Right renal pelvis (tissue), 4 donors: ENCODE measurements around the gene SHC2. TPM values are rescaled to one million over a fixed set of nuclear protein-coding genes. Genes with fewer than 3 reads are reported as not detected.

Experiments used
- DNase-seq, 4 donors: peaks; one replicate each; pipeline ENCODE4 v3.0.0-alpha.2; 2013; ENCODE audit warnings: low read depth in 4 of 4, low spot score in 3 of 4, missing footprints in 1 of 4
- polyA plus RNA-seq, 4 donors: library from polyadenylated mRNA; unstranded; fragments of 120-200 nt; gene quantifications; one replicate each; pipeline ENCODE4 v1.2.1, GENCODE V29; 2013; ENCODE audit not compliant: insufficient read length in 4 of 4

The SHC2 gene
- polyA plus RNA-seq, 4 donors: 25.1 to 41.9 (median 28.7) TPM

DNA sequence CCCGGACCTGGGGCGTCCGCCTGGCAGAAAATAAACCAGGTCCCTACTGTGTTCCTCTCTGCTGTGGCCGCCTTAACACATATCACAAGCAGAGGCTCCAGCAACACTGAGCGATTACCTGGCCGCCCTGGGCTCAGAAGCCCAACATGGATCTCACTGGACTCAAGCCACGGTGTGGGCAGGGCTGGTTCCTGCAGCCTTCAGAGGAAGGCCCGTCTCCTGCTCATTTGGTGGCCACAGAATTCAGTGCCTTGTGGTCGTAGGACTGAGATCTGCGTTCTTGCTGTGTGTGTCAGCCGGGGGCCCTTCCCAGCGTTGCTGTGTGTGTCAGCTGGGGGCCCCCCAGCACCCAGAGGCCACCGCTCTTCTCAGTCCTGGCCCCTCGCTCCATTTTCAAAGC lies 82.1 kb downstream of the SHC2 start:
- no peak for DNase-seq

DNA sequence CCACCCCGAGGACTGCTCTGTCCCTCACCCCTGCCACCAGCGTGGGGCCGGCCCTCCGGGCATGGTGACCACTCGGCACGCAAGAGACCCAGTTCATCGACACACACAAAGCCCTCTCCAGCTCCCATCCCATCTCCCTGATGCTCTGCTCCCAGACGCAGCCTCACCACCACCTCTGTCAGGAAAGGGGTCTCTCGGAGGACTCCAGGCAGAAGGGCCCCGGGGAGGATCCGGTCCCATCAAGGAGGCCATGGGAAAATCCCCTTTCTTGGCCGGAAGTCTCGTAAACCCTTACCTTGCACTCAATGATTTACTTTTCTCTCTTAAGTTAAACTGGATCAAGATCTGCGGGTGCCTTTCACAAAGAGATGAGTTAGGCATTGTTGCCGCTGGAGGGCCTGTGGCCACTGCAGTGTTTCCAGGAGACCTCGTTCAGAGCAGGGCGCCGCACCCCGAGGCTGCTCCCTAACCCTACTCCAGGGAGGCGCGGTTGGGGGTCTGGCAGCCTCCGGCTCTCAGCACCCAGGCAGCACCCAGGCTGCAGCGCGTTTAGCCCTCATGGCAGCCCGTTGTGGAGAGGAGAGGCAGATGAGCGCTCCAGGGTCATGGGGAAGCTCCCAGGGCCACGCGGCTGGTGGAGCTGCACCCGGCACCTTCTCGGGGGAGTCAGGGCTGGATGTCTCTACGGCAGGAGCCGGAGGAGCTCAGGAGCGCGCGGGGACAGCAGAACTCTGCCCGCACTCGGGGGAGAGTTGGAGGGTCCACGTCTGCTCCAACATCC lies 82.8 kb downstream of the SHC2 start:
- no peak for DNase-seq

DNA sequence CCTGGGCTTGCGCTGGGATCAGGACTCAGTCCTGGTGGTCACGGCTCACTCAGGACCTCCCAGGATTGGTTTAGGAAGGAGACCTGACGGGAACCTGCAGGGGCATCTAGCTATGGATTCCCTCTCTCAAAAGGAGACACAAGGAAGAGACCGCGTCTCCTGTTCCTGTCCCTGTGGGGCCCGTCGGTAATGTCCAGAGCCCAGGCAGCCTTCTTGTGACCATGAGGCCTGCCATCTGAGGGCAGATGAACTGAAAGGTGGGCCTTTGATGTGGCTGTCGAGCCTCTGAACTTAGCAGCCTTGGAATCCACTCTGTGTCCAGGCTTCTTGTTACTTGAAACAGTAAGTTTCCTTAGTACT lies 84.7 kb downstream of the SHC2 start:
- DNase-seq: no peak

DNA sequence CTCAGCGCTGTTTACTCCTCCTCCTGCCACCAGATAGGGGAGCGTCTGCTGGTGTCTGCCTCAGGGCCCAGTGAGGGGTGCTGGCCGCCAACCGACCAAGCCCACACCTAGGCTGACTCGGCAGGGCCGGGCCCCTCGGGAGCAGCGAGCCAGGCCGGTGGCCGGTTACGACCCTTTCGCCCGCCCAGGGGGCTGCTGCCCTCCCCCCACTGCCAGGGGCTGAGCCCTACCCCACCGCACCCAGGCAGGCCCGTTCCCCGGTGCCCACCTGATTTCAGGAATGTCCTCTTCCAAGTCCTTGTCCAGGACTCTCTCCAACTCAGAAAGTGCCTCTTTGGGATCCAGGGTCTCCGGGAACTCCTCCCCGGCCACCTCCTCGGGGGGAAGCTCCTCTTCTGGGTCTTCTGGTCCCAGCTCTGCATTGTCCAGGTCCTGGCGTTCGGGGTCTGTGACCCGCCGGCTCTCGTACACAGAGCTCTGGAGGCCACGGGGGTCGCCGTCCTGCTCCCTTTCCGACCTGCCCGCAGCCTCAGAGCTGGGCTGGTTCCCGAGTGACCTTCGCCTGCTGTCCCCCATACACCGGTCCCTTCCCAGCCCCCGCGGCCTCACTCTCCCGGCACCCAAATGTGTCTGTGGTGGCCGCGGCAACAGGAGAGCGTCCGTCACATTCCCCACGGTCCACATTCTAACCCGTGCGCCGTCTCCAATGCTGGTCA lies 85.3 kb downstream of the SHC2 start:
- no peak for DNase-seq

DNA sequence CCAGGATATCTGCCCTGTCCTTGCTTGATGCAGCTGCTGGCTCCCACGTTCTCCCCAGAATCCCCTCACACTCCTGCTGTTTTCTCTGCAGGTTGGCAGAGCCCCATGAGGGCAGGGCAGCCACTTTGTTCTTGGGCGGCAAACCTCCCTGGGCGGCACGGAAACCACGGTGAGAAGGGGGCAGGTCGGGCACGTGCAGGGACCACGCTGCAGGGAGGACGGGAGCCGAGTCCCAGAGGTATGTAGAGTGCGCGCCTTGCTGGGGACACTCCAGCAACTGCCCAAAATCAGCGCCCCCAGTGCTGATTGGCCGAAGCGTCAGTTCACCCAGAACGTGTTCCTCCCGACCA lies 86.0 kb downstream of the SHC2 start:
- DNase-seq: no peak

DNA sequence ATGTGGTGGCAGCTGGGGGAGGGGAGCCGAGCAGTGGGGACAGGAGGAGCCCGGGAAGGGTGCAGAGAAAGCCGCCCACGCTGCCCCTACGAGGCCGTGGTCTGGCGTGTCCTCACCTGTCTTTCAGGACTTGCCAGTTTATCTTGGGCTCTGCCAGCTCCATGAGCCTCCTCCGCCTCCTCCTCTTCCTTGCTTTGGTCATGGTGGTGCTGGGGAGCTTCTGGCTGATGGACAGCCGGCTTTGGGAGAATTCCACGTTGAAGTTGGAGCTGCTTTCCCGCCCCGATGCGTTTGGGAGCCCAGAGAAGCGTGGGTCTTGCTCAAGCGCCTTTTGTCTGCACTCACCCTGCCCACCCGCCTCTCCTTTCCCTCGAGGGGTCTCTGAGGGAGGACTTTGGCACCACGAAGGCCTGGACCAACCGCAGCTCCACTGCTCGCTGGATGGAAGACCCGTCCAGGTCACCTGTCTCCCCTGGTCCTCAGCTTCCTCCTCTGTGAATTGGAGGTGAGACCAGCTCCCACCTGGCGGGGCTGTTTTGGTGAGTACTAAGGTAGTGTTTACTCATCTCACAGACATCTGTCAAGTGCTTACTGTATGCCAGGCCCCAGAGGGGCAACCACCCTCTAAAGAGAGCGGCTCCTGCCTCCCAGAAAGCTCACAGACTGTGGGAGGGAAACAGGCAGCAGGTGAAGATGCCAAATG lies 86.5 kb downstream of the SHC2 start:
- DNase-seq: no peak

DNA sequence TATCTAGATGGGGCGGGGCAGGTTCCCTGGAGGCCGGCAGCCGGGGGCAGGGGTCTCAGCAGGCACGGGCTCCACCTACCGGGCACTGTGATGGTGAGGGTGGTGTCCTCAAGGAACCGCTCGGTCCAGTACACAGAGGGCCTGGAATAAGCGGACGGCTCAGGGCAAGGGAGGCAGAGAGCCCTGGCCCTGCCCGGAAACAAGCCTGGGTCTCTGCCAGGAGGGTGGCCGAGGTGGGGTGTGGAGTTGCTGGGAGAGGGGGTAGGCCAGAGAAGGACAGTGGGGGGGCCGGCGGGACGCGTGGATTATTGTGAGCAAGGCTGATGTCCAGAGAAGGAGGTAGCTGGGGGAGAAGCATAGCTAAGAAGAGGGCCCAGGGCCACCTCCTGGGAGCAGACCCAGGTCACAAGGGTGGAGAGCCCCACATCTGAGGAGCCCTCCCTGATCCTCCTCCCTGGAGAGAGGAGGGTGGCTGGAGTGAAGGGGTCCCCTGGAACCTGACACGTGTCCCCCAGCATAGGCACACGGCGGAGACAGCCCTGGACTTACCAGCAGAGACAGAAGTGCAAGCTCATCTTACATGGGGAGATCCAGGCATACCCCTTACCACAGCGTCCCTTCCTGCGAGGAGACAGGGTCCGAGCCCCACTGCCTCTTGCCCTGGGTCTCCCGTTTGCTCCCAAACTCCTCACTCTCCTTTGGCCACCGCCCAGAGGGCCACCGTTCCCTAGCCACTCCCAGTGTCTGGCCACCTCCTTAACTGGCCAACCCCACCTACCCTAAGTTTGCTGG lies 87.2 kb downstream of the SHC2 start:
- no peak for DNase-seq

DNA sequence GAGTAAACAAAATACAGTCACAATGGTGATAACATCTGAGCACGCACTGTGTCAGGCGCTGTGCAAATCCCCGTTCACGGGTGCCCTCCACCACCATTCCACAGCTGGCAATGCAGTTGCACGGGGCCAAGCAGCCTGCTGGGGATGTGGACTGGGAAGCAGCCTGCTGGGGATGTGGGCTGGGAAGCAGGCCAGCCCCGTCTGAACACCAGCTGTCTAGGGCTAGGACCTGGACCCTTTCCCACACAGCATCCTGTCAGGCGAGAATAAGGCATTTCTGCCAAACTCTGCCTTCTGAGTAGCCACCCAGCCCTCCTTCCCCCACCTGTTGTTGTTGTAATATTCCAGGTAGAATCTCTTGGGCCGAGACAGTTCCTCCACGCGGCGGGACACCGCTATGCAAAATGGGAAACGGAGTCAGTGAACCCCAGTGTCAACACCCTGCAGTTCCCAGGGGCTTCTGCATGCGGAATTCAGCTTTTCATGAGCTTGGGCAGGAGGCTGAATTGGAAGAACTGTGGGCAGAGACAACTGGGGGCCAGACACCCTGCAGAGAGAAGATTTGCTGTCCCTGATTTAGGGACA lies 88.4 kb downstream of the SHC2 start:
- no peak for DNase-seq

DNA sequence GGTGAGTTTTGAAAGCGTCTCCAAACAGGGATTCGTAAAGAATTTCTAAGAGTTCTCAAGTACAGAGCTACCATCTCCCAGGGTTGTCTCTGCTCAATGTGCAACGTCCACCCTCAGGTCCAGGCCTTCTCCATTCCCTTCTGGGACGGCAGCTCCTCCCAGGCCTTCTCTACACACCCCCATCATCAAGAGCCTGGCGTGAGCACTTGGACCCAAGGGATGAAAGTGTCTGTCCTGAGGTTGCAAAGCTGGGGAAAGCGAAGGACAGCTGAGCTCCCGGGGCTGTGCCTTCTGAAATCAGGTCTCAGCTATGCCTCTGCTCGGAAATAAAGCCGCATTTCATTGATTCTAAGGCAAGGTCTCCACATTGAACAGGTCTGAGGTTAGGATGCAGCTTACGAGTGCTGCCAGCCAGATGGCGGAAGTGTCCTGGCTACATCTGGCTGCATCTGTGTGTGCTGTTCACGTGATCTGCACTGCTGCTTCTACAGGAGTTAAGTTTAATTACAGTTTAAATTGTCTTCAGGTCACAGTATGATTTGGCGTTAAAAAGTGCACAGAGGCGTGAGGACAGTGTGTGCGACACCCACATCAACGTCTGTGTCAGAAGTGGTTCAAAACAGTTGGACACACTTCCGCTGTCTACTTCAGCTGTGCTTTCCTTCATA lies 89.2 kb downstream of the SHC2 start:
- no peak for DNase-seq

DNA sequence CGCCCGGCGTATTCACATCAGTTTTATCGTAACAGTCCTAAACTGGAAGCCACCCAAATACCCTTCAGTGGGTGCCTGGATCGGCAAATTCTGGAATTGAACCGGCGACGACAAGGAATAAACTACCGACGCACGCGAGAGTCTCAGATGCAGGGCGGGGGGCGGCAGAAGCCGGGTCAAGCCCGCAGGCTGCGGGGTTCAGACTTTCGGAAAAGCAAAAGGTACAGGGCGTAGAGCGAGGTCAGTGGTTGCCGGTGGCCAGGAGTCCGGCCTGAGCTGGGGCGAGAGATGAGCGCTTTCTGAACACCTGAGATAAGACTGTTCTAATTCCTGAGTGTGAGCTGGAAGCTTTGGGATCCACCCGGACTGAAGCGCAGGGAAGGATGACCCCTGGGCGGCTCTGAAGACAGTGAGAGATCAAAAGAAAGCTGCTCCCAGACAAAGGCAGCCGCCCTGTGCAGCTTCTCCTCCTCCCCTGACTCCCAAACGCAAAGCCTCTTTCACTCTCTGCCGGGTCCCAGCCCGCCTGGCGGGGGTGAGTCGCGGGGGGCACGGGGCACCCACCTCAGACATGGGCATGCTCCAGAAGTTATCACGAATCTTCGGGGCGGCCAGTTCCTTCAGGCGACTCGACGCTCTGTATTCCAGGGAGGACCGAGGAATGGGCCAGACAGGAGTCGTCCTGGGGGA lies 90.0 kb downstream of the SHC2 start:
- DNase-seq: no peak

DNA sequence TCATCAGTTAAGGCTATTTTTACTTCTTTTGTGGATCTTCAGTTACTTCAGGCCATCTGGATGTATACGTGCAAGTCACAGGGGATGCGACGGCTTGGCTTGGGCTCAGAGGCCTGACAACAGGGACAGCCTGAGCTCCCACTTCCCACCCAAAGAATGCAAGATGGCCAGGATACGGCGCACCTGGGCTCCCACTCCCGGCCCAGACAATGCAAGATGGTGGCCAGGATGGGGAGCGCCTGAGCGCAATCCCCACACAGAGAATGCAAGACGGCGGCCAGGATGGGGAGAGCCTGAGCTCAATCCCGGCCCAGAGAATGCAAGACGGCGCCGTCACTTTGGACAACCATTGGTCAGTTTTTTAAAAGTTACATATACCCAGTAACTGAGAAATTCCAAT lies 91.0 kb downstream of the SHC2 start:
- no peak for DNase-seq

DNA sequence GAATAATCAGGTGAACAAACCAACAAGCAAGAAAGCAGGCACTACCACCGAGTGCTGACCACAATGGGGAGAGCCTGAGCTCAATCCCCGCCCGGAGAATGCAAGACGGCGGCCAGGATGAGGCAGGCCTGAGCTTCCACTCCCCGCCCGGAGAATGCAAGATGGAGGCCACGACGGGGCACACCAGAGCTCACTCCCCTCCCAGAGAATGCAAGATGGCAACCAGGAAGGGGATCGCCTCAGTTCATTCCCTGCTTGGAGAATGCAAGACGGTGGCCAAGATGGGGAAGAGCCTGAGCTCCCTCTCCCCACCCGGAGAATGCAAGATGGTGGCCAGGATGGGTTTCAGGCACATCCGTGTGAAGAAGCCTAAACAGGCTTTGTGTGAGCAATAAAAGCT lies 91.6 kb downstream of the SHC2 start:
- no peak for DNase-seq

DNA sequence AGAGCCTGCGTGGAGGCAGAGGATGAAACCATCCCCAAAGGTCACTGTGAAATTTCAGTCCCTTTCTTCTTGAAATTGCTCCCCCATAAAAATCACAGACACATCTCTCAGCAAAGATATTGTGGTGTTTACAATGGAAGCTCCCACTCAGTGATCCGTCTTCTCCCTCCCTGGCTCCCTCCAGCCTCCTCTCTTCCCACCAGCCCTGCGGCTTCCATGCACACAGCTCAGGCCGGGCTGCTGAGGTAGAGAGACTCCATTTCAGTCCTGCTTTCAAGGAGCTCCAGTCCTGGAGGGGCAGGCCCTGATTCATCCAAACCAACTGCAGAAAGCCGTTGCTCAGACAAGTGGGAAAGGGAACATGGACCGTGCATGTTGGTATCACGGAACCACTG lies 92.2 kb downstream of the SHC2 start:
- no peak for DNase-seq

DNA sequence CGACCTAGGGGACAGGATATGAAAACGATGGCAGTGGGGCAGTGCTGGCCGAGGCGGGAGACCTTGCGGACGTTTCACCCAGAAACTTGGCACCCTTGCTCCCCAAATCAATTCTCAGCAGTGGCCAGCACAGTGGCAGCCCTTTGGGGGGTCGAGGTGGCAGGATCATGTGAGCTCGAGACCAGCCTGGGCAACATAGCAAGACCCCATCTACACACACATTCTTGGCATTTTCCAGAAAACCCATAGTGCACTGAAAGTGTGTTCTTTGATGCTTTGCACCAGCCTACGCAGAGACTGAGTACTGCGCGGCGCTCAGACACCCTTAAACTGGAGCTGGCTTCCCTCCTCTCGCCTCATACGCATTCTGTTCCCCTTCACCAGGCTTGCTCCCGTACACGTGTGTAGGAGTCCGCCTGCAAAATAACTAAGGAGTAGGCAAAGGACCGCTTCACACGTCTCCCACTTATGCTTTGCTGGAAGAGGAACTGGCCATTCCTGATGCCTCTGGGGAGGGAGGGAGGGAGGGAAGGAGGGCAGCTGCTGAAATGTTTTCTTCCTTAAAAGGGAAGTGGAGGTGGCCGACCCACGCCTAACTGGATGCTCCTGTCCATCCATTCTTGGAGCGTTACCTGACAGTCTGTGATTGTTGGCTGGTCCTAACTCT lies 92.7 kb downstream of the SHC2 start:
- DNase-seq: no peak

DNA sequence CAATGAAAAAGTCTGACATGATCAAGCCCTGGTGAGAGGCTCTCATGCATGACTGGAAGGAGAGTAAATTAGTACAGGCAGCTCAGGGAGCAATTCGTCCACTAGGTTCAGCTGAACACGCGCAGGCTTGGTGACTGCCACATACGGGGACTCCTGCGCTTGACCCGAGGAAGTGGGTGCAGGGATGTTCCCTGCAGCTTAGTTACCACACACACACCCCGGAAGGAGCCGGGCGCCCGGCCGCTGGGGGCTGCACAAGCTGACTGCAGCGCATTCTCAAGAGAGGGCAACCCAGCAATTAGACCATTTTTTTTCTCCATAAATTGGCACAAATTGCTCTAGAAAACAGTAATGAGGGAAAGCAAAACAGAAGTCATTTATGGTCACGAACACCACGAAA lies 93.3 kb downstream of the SHC2 start:
- DNase-seq: no peak

DNA sequence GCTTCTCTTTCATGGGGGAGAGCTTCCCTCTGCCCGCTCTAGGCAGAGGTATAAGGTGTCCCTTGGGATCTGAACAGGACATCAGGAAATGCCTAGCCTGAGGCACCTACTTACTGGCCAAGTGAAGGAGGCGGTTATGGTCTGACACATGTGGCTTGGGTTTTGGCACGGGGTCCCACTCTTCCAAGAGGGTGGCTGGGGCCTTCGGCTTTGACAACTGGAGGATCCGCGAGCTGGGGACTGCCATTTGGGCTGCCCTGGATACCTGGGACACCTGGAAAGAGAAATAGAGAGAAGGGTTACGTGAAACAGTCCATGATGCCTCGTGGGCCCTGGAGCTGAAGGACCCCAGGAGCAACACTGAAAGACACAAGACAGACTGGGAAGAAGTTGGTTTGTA lies 93.9 kb downstream of the SHC2 start:
- DNase-seq: no peak
